ENCODE results near the gene ERAL1. TPM values are rescaled to one million over a fixed set of nuclear protein-coding genes. Genes with fewer than 3 reads are reported as not detected.

ERAL1 gene
- polyA plus RNA-seq, 4 donors: 50.1 to 71.3 (median 69.9) TPM

Other genes starting within 250 kb of the ERAL1 start
- 10 to 100 TPM in 3 of 4 donors, 1 to 10 TPM in 1; 9.2 to 29.4 (median 15.1) TPM for gene RSKR, start 240.8 kb upstream of the ERAL1 start, polyA plus RNA-seq (ENCODE audit: insufficient read length in 4 of 4)
- gene BLTP2, start 209.9 kb upstream of the ERAL1 start, polyA plus RNA-seq (ENCODE audit: insufficient read length in 4 of 4): 10 to 100 TPM; 63.3 to 95.4 (median 82.0) TPM
- 10 to 100 TPM; 71.7 to 81.6 (median 78.3) TPM for gene SDF2, start 193.1 kb upstream of the ERAL1 start, polyA plus RNA-seq (ENCODE audit: insufficient read length in 4 of 4)
- gene SUPT6H, start 192.8 kb upstream of the ERAL1 start, polyA plus RNA-seq (ENCODE audit: insufficient read length in 4 of 4): 10 to 100 TPM; 54.9 to 73.2 (median 68.1) TPM
- 1 to 10 TPM; 4.5 to 7.8 (median 7.3) TPM for gene PROCA1, start 143.1 kb upstream of the ERAL1 start, polyA plus RNA-seq (ENCODE audit: insufficient read length in 4 of 4)
- gene RAB34, start 137.1 kb upstream of the ERAL1 start, polyA plus RNA-seq (ENCODE audit: insufficient read length in 4 of 4): 100 to 1,000 TPM; 179 to 191 (median 185) TPM
- 1,000 to 10,000 TPM in 2 of 4 donors, 100 to 1,000 TPM in 2; 896 to 1,307 (median 1,003) TPM for gene RPL23A, start 135.0 kb upstream of the ERAL1 start, polyA plus RNA-seq (ENCODE audit: insufficient read length in 4 of 4)
- gene TLCD1, start 128.8 kb upstream of the ERAL1 start, polyA plus RNA-seq (ENCODE audit: insufficient read length in 4 of 4): 10 to 100 TPM in 3 of 4 donors, 1 to 10 TPM in 1; 2.9 to 18.8 (median 16.3) TPM
- 10 to 100 TPM in 1 of 4 donors, 1 to 10 TPM in 3; 2.8 to 13.2 (median 7.2) TPM for gene NEK8, start 126.2 kb upstream of the ERAL1 start, polyA plus RNA-seq (ENCODE audit: insufficient read length in 4 of 4)
- gene TRAF4, start 111.0 kb upstream of the ERAL1 start, polyA plus RNA-seq (ENCODE audit: insufficient read length in 4 of 4): 100 to 1,000 TPM in 3 of 4 donors, 10 to 100 TPM in 1; 72.1 to 163 (median 109) TPM
- gene FAM222B, start 12.2 kb upstream of the ERAL1 start, polyA plus RNA-seq (ENCODE audit: insufficient read length in 4 of 4): 10 to 100 TPM; 14.8 to 23.8 (median 21.6) TPM
- gene FLOT2, start 42.7 kb downstream of the ERAL1 start, polyA plus RNA-seq (ENCODE audit: insufficient read length in 4 of 4): 100 to 1,000 TPM in 1 of 4 donors, 10 to 100 TPM in 3; 43.8 to 106 (median 78.5) TPM
- gene DHRS13, start 48.1 kb downstream of the ERAL1 start, polyA plus RNA-seq (ENCODE audit: insufficient read length in 4 of 4): 10 to 100 TPM in 3 of 4 donors, 1 to 10 TPM in 1; 6.6 to 17.9 (median 12.4) TPM
- gene PHF12, start 96.5 kb downstream of the ERAL1 start, polyA plus RNA-seq (ENCODE audit: insufficient read length in 4 of 4): 10 to 100 TPM; 38.9 to 52.6 (median 43.7) TPM
- gene SEZ6, start 151.0 kb downstream of the ERAL1 start, polyA plus RNA-seq (ENCODE audit: insufficient read length in 4 of 4): 1 to 10 TPM in 1 of 4 donors, under 1 TPM in 3; 0.29 to 1.3 (median 0.47) TPM
- 10 to 100 TPM in 1 of 4 donors, 1 to 10 TPM in 3; 2.4 to 10.6 (median 5.5) TPM for gene PIPOX, start 188.1 kb downstream of the ERAL1 start, polyA plus RNA-seq (ENCODE audit: insufficient read length in 4 of 4)

Data from left renal pelvis (tissue), 4 donors.